DMS153 treated with DMSO at 0.1 percent for 48 hours (cell line): ENCODE data around the gene ELMO2.

Source experiments
- DNase-seq: peaks from one replicate; lab custom pipeline; 2025; ENCODE audit not compliant: unreplicated experiment; lab: John Stamatoyannopoulos, UW

The ELMO2 gene

DNA sequence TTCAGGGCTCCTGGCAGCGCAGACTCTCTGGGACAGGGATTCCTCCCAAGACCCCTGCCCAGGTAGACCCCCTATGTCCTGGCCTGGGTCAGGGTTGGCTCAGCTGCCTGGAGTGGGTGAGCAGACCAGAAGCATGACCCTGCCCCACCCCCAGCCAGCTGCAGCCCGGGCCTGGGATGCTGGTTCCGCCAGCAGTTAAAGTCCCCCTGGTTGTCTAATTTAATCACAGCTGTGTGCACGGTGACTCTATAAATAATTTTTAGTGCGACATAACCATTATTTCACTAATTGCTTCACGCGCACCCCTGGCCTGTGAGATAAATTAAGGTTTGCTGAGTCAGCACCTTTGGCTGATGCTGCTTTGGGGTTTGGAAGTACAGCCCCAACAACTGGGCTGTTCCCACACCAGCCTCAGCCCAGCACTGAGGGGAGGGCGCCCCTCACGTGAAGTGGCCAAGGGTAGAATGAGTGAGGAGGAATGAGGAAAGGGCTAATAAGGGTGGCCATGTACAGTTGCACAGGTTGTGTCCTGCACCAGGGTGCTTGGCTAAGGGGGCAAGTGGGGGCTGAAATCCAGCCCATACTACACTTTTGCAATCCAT, 72.0 kb downstream of the ELMO2 start:
- no peak for DNase-seq

DNA sequence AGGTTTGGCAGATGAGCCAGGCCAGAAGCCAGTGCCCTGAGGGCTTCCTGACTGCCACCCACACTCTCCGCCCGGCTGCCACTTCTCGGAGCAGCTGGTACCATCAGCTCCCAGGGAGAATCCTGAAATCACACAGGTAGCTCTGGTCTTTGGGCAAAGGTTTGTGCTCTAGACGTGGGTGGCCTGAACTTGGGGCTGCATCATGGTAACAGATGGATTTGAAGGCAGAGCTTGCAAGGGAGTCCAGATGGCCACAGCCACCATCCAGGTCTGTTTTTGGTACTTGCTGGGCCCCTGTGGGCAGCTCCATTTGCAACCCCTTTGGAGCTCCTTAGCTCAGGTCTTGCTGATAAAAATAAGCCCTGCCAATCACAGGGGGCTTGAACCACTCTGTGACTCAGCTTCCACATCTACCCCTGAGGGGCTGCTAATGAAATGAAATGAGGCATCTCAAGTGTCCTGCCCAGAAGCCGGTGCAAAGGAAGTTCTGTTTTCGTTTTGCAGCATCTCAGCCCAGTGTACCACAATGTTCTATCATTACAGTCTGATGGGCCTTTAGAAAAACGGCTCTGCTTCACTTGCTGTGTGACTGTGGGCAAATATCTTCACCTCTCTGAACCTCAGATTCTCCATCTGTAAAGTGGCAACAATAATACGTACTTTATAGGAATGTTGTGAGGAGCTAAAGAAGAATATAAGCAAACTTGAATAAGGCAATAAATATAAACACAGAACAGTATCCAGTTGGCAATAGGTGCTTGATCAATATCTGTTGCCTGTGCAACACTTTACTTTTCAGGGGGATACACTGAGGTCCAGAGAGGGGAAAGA, 73.0 kb downstream of the ELMO2 start:
- no peak for DNase-seq

DNA sequence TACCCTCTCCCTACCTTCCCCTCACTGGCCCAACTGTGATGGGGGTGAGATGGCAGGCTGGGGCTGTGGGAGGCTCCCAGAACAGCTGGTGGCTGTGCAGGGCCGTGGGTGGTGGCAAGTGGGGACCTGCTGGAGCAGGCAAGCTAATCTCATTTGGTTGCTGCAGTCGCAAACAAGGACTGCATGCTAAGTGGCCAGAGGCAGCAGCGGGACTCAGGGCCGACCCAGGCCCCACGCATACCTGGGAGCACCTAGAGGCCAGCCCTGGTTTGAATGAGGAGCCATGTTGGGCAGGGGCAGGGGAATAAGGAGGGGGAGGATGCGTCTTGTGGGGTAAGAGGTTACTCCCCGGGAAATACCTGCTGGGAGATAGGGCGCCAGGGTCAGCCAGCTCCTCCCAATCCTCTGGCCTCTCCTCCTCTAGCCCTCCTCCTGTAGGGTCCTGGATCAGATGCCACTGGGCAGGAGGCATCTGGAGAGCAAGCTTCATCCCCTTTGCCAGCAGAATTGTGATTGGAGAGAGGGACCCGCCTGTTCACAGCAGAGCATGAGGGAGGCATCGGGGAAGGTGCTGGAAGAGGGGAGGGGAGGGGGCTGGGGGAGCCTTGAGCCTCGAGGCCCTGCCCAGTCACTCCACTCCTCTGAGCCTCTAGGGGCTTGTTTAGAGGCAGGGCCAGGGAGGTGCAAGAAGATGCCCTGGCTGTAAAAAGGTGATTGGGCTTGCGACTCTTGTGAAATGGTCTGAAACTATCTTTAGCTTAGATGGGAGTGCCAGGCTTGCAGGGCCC, 73.8 kb downstream of the ELMO2 start:
- no peak for DNase-seq

DNA sequence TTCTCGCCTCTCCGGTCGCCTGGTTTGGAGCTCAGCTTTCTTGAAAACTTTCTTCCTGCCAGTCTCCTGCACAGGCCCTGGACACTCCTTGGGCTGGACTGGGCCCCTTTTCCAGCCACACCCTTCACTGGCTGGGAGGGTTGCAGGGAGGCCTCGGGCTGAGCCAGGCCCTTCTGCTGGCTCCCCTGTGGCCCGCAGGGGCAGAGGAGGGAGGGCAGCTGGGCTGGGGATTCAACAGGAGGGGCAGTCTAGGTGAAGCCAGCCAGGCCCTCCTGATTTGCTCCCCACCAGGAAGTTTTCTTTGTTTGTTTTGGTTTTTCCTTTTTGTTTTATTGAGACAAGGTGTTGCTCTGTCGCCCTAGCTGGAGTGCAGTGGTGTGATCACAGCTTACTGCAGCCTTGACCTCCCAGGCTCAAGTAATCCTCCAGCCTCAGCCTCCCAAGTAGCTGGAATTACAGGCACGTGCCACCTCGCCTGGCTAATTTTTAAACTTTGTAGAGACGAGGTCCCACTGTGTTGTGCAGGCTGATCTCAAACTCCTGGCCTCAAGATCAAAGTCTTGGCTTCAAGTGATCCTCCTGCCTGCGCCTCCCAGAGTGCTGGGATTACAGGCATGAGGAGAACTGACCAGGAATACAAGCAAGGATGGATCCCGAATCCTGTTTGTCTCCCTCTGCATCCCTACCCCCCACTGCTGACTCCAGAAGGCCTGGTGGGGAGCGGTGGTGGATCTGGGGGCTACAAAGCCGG, 74.6 kb downstream of the ELMO2 start:
- DNase-seq, result no peak

DNA sequence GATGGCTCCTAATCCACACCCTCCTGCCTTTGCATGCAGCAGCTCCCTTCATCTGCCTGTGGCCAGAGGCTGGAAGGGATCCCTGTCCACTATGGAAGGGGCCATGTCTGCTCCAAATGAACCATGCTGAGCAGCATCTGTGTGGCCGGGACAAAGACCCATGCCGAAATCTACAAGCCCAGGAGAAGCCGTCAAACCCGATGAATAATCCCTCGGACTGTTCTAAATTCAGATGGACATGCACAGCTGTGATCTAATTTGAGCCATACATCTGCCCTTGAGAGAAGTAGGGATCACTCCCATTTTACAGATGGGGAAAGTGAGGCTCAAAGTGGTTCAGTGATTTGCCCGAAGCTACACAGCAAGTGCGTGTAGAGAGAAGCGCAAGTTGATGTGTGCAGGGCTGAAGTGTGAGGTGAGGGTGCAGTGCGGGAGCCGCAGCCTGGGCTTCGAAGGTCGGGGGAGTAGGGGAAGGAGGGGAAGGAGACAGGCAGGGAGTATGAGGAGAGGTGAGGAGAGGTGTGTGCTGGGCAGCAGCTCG, 75.5 kb downstream of the ELMO2 start:
- no peak for DNase-seq

DNA sequence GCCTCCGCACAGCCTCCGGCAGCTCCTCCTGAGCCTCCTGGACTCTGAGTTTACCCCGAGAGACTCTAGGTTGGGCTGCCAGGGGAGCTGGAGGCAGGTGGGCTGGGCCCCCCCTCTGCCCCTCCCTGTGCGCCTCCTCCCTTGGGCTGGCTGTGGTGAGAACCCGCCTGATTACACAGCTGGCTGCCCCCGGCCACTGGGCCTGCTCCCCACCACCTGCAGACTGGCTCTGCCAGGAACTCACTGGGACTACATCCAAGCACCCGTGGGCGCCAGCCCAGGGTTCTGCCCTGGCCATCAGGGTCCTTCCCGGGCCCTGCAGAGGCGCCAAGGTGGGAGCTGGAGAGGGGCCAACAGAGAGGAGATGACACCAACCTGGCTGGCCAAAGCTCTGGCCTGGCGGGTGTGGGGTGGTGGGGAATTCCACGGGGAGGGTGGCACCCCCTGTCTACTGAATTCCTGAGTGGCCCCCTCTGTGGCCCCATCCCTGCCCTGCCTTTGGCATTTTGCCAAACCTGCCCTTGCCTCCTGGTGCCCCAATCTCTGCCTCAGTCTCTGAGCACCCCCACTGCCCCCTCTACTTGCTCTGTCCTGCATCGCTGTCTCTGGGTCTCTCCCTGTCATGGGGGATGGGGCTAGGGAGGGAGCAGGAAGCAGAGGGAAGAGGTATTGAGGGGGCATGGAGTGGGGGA, 76.2 kb downstream of the ELMO2 start:
- no peak for DNase-seq

DNA sequence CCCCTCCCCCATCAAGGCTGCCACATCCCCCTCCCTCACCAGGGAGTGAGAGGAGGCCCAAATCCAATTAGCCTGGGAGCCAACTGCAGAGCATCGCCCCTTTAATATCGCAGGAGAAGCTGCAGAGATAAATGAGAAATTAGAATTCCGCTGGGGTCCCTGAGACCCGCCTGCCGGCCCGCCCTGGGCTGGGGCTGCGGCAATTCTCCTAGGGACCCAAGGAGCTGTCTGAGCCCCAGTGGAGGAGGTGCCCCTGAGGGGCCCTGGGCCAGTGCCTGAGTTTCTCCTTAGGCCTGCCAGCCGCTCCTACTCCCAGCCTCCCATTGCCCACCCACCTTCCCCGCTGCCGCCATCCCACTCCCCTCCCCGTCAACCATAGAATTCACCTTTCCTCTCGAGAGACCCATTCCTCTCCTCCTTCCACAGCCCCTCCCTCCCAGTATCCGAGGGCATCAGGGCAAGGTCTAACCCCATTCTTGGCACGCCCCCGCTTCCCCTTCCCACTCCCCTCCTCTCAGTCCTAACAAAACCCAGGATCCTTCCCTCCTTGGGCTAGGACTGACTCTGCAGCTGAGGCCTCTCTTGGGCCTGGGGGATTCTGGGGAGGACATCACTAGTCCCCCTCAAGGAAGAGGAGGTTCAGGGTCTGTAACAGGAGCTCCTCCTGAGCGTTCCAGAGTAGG, 78.1 kb downstream of the ELMO2 start:
- no peak for DNase-seq

DNA sequence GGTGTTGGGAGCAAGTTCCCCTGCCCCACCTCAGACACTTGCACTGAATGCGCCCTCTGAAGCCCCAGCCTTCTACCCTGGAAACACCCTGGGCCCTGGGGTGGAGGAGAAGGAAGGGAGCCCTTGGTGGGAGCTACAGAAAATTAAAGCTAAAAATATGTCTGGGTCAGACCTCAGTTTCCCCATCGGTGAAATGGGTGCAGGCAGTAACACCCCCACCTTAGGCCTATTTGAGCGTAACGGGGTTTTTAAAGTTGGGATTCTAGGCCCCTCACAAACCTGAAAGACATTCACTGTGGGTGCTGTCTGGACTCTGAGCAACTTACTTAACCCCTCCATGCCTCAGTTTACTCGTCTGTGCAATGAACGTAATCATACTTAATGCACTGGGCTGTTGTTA, 78.9 kb downstream of the ELMO2 start:
- no peak for DNase-seq

DNA sequence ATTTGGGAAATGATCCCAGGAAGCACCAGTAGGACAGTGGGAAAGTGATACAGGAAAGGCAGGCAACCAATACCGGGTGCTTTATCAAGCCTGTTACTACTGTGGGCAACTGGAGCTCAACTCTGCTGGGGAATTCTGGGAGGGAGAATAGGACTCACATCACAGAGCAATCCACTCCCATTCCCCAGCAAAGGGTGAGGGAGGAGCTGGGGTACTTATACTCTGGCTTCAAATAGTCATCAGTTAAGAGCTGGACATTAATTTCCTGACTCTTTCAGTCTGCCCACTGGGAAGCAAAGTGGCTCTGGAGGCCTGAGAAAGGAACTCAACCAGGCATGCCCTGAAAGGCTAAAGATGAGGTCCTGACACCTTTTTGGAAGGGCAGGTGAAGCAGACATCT, 80.6 kb downstream of the ELMO2 start:
- DNase-seq, result no peak

DNA sequence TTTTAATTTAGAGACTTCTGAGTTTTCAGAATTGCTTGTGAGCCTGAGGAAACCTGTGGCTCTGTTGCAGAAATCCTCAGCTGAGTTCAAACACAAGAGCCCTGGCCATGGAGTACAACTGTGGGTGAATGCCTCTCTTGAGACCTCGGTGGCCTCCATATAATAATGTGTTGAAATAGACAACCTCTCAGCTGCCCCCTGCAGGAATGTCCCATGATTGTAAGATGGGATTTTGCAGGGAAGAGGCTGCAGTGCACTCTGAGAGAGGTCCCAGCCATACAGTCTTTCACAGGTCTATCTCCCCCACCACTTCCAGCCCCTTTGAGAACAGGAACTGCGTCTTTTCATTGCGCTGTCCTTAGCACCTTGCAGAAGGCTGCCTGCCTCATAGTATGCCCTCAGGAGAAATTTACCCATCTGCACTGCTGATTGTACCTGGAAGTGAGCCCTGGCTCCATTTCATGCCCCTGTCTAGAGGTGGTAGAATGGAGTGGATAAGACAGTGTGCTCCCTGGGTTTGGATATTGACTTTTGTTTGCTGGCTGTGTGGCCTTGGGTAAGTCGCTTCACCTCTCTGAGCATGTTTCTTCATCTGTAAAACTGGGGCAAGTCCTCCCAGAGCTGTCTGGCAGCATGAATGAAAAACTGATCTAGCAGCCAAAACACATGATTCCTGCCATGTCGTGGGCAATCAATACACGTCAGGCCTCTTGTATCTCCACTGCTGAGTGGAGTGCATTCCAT, 81.3 kb downstream of the ELMO2 start:
- DNase-seq, result peak; percentile 37

DNA sequence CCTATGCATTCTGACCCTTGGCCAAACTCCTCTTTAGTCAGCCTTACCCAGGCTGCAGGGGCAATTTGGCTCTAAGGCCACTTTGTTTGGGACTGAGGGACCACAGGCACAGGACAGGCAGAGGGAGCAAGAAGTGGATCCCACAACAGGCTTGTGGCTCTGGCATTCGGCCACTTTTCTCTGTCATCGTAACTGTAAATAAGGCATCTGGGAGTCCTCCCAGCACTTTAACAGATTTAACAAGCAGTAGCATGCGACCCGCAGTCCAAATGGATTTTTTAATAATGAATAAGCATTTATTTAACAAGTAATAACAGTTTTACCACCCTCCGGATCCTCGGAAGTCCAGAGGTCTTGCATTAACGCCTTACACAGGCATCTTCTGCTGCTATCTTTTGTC, 82.0 kb downstream of the ELMO2 start:
- DNase-seq, result no peak

DNA sequence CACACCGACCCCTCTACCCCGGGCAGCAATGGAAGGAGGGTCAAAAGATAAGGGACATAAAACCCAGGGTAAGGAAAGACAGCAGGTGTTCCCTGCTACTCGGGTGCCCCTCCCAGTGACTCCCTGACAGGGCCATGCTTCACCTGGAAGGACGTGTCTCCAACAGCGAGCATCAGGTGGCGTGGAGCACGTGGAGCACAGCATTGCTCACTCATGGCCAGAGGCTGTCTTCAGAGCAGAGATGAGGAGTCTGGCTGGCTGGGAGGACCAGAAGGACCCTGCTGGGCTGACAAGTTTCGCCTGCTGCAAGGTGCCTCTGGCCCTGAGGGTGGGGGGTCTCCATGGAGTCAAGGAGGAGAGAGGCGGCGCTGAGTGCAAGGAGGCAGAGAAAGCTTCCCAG, 82.9 kb downstream of the ELMO2 start:
- DNase-seq, result no peak

DNA sequence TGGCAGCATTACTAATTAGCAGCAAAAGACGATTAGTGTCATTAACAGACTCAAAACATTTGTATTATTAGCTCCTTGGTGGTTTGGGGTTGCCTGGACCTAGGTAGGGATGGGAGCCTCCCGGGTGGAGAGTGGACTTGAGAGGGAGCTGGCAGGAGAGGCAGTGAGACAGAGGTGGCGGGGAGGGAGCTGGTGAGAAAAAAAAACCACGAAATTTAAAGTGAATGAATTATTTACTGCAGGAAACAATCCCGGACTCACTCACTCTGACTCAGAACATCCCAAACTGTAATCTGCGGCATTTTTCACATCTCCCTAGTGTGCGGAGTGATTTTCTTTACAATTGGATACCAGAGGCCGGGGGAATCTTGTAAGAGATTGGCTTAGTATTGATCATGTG, 83.8 kb downstream of the ELMO2 start:
- DNase-seq, result no peak

DNA sequence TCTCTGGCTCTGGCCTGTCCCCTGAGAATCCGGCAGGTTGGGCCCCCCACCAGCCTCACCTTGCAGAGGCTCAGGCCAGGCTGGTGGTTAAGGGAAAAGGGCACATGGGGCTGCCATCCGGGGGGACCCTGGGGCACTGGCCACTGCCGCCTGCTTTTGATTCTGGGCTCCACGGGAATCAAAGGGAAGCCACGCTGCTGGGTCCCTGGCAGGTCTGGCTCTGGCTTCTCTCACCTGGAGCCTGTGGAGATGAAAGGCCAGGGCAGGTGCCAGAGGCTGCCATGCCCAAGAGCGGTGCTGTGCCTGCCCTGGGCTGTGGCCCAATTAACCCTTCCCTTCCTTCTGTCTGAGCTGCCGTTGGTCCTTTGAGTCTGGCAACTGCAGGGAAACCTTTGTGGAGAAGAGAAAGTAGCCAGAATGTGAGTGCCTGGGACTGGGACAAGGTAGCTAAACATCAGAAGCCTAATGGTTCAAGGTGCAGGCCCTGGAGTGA, 88.7 kb downstream of the ELMO2 start:
- peak; percentile 22 for DNase-seq

DNA sequence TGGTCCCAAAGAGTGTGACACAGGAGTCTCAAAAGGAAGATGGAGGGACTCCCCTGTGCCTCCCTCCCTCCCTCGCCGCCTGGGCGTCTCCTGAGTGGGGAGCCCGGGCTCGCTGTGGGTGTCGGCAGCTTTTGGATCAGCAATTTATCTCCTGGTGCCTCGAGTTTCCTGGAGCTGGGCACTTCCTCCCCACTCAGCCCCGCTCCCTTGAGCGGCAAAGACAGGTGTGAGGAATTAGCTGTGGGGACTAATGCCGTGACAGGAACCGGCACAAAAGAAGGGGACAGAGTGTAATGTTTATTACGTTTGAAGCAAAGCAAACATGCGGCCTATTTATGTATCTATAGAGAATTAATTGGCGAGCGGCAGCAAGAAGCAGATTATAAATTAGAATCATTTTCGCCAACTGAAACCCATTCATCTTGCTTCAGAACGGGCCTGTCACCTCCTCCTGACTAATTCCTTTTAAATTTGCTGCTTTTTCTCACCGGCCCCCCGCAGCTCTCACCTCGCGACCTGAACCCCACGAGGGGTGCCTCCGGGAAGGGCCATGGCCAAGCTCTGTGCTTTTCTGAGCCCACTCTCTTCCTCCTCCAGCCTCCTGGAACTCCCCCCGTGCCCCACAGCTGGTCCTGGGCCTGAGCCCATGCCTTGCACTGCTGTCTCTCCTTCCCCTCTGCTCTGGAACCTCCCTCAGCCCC, 89.3 kb downstream of the ELMO2 start:
- no peak for DNase-seq
